ENCODE results near the gene RGS18. TPM values are rescaled to one million over a fixed set of nuclear protein-coding genes. Genes with fewer than 3 reads are reported as not detected.

RGS18 gene
- total and polyA plus RNA-seq, 2 of the 8 experiments (the other 6 are each of a cell fraction or from before 2014, with no cell fraction given) = not detected

GRCh38 chr1:192109576-192109975 lies 48.7 kb upstream of the RGS18 start (continued):
- TF ChIP-seq CHD7 (IDR thresholded peaks at IDR 0.05; ENCODE audit: insufficient replicate concordance, low read length) (no peak), SAP30 (IDR thresholded peaks at IDR 0.05; ENCODE audit: insufficient read depth, insufficient replicate concordance, low read length) (no peak)
